CD4-positive, alpha-beta T cell treated with Interleukin-4 for 4 hours (primary cell): ENCODE data around the gene ASIC2.

ENCODE experiments used
- DNase-seq: peaks from one replicate; pipeline ENCODE4 v3.0.0-alpha.2; 2020

Gene ASIC2

GRCh38 chr17:33055746-33056145 is 237.3 kb downstream of the ASIC2 start:
- no peak for DNase-seq

GRCh38 chr17:33055171-33055611 is 237.9 kb downstream of the ASIC2 start:
- DNase-seq = no peak

GRCh38 chr17:33054412-33054811 is 238.7 kb downstream of the ASIC2 start:
- no peak for DNase-seq

GRCh38 chr17:33053676-33054075 is 239.4 kb downstream of the ASIC2 start:
- no peak for DNase-seq

DNA sequence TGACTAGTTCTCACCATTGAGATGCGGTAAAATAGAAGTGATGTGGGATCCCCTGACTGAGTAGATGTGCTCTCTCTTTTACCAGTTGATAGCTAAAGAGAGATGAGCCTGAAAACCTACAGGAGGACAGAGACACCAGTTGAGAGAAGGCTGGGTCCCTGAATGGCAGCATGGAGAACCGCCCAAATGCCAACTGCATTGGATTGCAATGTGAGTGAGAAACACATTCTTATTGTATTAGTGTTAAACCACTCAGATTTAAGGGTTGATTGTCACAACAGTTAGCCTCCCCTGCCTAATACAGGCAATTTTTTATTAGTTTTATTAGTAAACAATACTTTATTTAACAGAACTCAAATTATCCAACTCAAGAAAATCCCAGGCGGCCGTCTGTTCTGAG is 240.2 kb downstream of the ASIC2 start:
- DNase-seq = no peak

DNA sequence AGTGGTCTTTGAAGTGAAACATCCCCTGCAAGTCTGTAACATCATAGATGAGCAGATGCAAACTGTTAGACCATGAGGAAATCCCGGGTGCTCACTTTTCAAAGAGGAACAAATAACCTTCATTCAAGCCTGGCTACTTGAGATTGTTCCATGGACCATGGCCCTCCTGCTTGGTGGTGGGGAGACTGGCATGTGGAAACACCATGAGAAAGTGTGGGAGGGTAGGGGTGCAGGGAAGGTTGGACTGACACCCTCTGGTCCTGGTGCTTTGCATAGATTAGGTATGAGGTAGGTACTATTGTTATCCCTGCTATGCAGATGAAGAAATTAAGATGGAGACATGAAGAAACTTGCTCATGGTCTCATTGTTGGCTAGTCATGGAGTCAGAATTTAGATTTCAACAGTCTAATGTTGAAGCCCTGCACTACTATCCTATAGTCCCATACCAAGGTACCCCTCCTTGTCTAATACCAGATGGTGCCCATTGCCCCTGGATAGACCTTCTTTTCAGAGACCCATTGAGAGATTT is 242.4 kb downstream of the ASIC2 start:
- no peak for DNase-seq

DNA sequence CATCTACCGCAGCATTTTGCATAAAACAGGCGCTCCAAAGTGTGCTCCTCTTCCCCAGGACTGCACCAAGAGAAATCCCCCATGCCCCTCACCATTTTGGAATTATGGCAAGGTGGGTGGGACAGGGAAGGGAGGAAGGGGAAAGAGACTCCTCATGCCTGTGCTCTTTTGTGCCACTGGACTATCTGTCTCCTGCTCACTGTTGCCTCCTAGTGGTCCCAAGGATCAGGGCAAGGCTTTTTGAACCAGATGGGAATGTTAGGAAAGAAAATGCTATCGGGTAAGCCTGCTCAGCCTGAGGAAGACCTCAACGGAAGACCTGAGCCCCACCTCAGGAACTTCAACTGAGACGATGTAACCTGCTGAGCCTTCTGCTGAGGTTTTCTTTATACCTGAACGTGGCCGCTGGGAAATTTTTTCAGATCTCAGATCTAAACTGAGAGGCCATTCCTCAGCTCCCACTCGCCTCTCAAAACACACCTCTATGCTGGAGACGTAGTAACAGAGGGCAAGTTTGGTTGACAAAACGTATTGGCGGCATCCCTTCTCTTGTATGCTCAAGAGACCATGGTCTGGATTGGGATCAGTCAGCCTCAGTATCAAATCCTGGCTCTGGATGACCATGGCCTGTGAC is 243.2 kb downstream of the ASIC2 start:
- DNase-seq = peak; percentile 39

- DNase-seq = no peak
Observed at GRCh38 chr17:33046361-33047255, 246.5 kb downstream of the ASIC2 start.

DNA sequence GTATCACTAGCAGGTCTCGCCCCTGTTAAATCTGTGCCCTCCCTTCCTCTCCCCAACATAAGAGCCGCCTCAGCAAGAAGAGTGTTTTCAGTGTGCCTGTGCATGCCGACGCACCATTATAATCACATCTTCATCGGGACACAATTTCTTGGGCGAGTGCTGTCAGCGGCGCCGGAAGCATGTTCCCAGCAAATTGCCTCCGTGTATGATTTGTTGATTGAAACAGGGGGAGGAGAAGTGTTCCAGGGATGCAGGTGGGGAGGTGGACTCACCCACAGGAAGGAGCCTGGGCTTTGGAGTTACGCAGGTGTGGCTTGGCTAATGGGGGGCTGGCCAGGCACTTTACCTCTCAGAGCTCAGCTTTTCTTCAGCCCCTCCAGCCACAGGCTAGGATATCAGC is 247.9 kb downstream of the ASIC2 start:
- no peak for DNase-seq

GRCh38 chr17:33044771-33045170 is 248.3 kb downstream of the ASIC2 start:
- no peak for DNase-seq

- no peak for DNase-seq
Observed at GRCh38 chr17:33040461-33040860, 252.6 kb downstream of the ASIC2 start.

DNA sequence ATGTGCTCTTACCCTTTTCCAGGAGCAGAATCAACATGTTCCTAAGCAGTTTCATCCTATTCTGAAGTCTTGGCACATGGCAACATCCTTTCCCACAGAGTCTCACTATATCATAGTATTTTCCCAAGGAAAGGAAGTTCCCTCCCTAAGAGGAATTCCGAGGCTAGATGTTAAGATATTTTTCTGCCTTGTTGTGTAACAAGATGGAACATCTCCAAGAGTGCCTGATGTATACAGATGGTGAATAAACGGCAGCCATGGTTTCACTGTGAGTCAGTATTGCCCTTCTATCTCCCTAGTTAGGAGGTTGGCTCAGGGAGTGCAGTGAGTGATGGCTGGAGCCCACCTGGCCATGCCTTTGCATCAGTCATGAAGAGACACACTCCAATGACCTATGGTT is 253.2 kb downstream of the ASIC2 start:
- DNase-seq = no peak

DNA sequence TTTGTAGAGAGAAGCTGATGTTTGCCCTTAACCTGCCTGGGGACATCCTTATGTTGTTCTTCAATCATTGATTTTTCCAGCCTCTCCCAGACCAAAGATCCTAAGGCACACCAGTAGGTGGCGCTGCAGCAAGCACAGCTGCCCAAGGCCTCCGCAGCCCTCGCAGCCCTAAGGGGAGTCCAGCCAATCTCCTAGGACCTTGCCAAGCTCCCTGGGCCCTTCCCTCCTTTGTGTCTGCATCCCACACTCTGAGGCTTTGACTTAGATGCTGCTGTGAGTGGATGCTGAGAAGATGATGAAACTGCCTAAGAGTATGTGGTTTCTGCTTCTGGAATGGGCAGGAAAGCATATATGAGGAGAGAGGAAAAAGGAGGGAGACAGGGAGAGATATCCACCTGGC is 254.4 kb downstream of the ASIC2 start:
- no peak for DNase-seq

GRCh38 chr17:33033176-33033575 is 259.9 kb downstream of the ASIC2 start:
- DNase-seq = no peak

DNA sequence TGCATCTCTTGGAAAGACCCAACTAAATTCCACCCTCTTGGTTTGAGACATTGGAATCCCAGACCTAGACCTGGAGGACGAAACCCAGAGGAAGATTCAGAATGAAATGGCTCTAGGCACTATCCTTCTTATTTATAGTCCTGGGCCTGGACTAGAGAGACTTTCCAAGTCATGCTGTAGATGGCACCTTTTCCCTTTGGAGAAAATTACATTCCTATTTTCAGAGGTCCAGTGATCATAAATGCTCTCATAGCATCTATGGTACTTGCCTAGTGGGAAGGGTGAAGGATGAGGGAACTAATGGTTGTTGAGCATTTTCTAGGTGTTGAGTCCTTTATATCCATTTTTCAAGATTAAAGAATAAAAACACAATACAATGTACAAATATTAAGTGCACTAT is 264.3 kb downstream of the ASIC2 start:
- DNase-seq = no peak

- no peak for DNase-seq
Observed at GRCh38 chr17:33028061-33028460, 265.0 kb downstream of the ASIC2 start.

DNA sequence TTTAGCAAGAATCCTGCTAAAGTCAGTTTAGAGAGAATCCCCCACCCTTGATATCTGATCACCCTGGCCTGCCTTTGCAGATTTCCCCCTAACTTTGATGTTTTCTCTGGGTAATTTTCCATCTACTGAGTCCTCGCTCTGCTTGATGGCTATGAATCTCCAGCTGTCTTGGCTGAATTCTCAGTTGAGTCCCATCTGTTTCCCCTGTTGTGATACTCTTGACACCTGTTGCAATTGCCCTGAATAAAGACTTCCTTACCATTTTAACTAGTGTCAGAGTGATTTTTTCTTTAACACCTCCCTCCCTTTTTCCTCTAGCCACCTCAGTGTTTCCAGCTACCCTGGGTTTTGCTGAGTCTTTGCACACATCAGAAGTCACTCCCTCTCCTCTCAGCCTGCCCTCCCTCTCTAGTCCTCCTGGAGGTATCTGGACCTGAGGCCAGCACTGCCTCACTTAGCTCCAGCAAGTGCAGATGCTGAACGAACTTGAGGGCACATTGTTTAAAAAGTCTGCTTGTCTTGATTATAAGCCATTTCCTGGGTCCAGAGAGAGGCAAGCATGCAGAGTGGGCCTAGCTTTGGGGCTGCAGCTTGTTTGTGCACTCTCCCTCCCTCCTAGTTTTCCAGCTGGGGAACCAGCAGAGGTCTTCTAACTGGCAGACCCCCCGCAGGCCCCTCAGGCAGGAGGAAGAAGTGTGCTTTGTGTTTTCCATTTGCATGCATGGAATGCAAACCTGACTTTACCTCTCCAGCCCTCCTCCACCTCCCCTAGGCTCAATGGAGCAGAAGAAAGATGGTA is 268.2 kb downstream of the ASIC2 start:
- DNase-seq = no peak

DNA sequence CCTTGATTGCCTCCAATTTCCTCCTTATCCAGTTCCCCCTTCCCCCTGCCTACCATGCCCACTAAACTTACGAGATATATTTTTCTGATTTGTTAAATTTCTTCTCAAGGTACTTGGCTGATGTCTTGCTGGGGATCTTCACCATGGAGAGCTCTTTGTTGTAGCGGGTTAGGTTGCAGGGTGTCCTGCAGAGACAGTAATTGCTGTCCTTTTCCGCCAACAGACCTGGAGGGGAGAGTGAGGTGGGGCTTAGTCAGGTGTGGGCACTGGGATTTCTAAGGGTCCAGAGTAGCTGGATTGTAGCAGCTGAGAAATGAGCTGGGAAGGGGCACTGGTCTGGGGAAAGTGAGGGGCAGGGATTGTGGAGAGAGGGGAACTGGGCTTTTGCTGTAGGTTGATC is 269.3 kb downstream of the ASIC2 start:
- DNase-seq = no peak

DNA sequence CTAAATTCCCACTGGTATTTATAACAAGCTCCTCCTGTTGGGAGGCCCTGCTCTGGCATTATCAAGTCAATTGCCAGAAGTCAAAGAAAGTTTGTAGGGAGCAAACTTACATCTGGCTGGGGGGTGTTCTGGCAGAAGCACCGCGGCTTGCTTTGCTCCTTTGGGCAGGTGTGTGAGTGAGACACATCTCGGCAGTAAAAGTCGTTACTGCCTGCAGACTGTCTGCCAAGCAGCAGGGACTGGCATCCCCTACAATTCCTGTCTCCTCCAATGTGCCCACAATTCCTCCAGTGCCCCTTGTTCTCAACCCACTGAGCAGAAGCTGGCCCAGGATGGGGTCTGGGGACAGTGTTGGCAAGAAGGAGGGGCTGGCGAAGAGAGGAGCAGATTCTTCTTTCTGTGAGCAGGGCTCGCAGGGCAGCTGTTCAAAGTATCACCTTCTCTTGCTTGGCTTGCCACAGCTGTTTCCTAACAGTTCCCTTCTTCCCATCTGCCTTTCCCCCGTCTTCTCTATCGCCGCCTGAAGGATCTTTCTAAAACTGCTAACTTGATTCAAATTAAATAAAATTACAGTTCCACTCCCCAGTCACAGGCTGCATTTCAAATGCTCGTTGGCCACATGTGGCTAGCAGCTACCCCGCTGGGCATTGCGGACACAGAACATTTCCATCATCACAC is 271.2 kb downstream of the ASIC2 start:
- no peak for DNase-seq

DNA sequence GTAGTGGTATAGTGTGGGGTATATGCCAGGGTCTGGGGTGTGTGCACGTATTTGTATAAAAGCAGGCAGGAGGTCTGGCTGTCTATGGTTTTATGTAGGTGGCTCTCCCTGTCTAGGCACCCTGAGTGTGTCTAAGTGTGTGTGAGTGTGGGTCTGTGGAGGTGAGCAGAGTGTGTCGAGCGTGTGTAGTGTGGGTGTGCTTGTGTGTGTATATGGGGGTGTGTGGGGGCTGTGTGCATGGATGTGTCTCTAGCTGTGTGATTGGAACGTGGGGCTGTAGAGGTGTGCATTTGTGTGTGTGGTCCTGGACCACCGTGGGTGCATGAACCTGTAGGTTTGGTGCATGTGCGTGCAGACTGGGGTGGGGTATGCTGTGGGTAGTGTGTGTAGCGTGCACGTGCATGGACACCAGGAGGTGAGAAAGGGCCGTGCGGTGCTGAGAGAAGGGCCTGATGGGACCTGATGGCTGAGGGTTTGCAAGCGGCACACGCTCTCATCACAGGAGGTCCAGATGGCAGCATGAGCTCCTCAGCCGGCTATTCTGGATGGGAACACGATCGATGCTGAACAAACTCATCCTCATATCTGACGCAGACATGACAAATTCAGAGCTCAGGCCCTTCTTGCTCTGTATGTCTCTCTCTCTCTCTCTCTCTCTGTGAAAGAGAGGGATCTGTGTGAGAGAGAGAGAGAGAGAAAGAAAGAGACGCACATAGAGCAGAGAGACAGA is 273.8 kb downstream of the ASIC2 start:
- no peak for DNase-seq

DNA sequence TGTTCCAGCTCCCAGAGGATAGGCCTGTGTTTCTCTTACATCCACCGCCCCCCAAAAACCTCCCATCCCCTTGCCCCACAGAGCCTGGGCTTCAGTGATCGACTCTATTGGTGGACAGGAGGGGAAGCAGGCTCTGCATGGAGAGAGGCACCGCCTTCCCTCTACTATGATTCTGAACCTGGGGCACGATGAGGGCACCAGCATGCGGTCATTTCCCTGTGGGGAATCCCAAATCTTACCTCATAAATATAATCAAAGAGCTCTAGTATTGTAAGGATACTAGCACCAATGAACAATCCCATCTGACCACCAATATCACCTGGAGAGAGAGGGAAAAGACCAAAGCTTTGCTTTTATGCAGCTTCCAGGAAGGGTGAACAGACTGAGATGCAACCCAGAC is 275.7 kb downstream of the ASIC2 start:
- DNase-seq = no peak

GRCh38 chr17:33016920-33017319 is 276.2 kb downstream of the ASIC2 start:
- no peak for DNase-seq
